GM12878 (cell line): ENCODE data around the gene DLEC1. TPM values are rescaled to one million over a fixed set of nuclear protein-coding genes. Genes with fewer than 3 reads are reported as not detected.
"Not testable (repeated sequence)": the region's sequence is repeated elsewhere in the genome, so short reads cannot be mapped to it uniquely, and the experiment has no call there.

ENCODE experiments used
- ATAC-seq: fragments of 200-7000 bp; cut with Tn5 transposase; 3 replicates; pipeline ENCODE4 v1.9.1; 2020; ENCODE audit warnings: mild to moderate bottlenecking, moderate library complexity
- BruUV-seq: library from RNA; stranded (reverse); fragments of 400-500 nt; replicated peaks from 2 replicates; lab custom pipeline; 2021; lab: Mats Ljungman, UMichigan
- CTCF ChIA-PET: fragments of 300-600 bp; sonication (Branson Sonifier 250); formaldehyde crosslinking; extraction: SDS; loops from one replicate; lab custom pipeline; 2021; ENCODE audit warnings: inconsistent platforms; lab: Yijun Ruan, JAX
- POLR2A ChIA-PET: fragments of 350-600 bp; formaldehyde crosslinking; extraction: SDS; loops from one replicate; lab custom pipeline; 2021; ENCODE audit warnings: inconsistent platforms; lab: Charles Lee
- RAD21 ChIA-PET: fragments of 300-600 bp; sonication (Branson Sonifier 250); formaldehyde crosslinking; loops from one replicate; lab custom pipeline; 2023; ENCODE audit warnings: antibody characterized with exemption; ENCODE audit not compliant: unreplicated experiment; lab: Charles Lee
- SMC1A ChIA-PET: fragments of 300-600 bp; sonication (Branson Sonifier 250); formaldehyde crosslinking; loops from one replicate; lab custom pipeline; 2023; ENCODE audit not compliant: unreplicated experiment, uncharacterized antibody; lab: Charles Lee
- DNase-seq: peaks from one replicate; pipeline ENCODE4 v3.0.0-alpha.2; 2011; ENCODE audit warnings: low read depth, low spot score
- FAIRE-seq: peaks from 3 replicates; lab custom pipeline; 2011; peaks lifted over from hg19 to GRCh38; lab: Jason Lieb, UNC
- H2AFZ ChIP-seq: 2 replicates; pipeline ENCODE4 v1.6.0; 2011; ENCODE audit warnings: low read depth, low read length, control low read depth; ENCODE audit not compliant: control insufficient read depth
- H3K27ac ChIP-seq: 2 replicates; pipeline ENCODE4 v1.5.1; 2011; ENCODE audit warnings: control low read depth; ENCODE audit not compliant: control insufficient read depth, insufficient read depth
- H3K27me3 ChIP-seq, 2 experiments: replicated peaks in 1 of 2; 2 replicates each; pipeline versions ENCODE4 v1.6.0 to v1.6.1; 2011; ENCODE audit warnings: low read length in 1 of 2; ENCODE audit not compliant: control insufficient read depth in 2 of 2, insufficient read depth in 2 of 2
- H3K36me3 ChIP-seq, 2 experiments: 2 replicates each; pipeline ENCODE4 v1.5.1; 2011; ENCODE audit warnings: low read length in 1 of 2; ENCODE audit not compliant: control insufficient read depth in 2 of 2, insufficient read depth in 2 of 2
- H3K4me1 ChIP-seq: 2 replicates; pipeline ENCODE4 v1.6.1; 2011; ENCODE audit warnings: mild to moderate bottlenecking, low read length, moderate library complexity, mixed read lengths; ENCODE audit not compliant: control insufficient read depth, insufficient read depth
- H3K4me2 ChIP-seq: 2 replicates; pipeline ENCODE4 v1.6.0; 2011; ENCODE audit warnings: control low read depth; ENCODE audit not compliant: control insufficient read depth, insufficient read depth
- H3K4me3 ChIP-seq: fragments of 200-600 bp; sonication (generic); 2 replicates; pipeline ENCODE4 v1.5.1; 2016
- H3K79me2 ChIP-seq: 2 replicates; pipeline ENCODE4 v1.6.0; 2011; ENCODE audit warnings: low read length; ENCODE audit not compliant: control insufficient read depth, insufficient read depth
- H3K9ac ChIP-seq: 2 replicates; pipeline ENCODE4 v1.8.0; 2011; ENCODE audit warnings: low read length, control low read depth, mixed read lengths; ENCODE audit not compliant: control insufficient read depth, insufficient read depth
- H3K9me3 ChIP-seq: replicated peaks from 3 replicates; pipeline ENCODE4 v1.5.1; 2011; ENCODE audit warnings: mild to moderate bottlenecking, low read length; ENCODE audit not compliant: control insufficient read depth, insufficient read depth
- H4K20me1 ChIP-seq: 2 replicates; pipeline ENCODE4 v1.6.0; 2011; ENCODE audit not compliant: control insufficient read depth, insufficient read depth
- BCL11A ChIP-seq: IDR thresholded peaks from 2 replicates; pipeline ENCODE4 v1.6.1; 2011; ENCODE audit warnings: low read depth, low read length
- CBFB ChIP-seq: IDR thresholded peaks from 2 replicates; pipeline ENCODE4 v1.6.1; 2016; ENCODE audit warnings: antibody characterized with exemption, low read depth
- IRF4 ChIP-seq: IDR thresholded peaks from 2 replicates; pipeline ENCODE4 v1.6.1; 2011; ENCODE audit warnings: low read depth, low read length
- NR2C2 ChIP-seq: IDR thresholded peaks from 2 replicates; pipeline ENCODE4 v1.6.1; 2011; ENCODE audit warnings: borderline replicate concordance, low read depth; ENCODE audit not compliant: control insufficient read depth, insufficient read length
- PAX5 ChIP-seq: IDR thresholded peaks from 2 replicates; pipeline ENCODE4 v1.6.1; 2011; ENCODE audit warnings: low read depth, low read length, borderline replicate concordance
- POLR2AphosphoS2 ChIP-seq: IDR thresholded peaks from 2 replicates; pipeline ENCODE4 v1.6.1; 2011; ENCODE audit warnings: low read depth, mild to moderate bottlenecking, low read length, improper control_type of control experiment, moderate library complexity
- RAD51 ChIP-seq: fragments of 450-650 bp; IDR thresholded peaks from 2 replicates; pipeline ENCODE4 v1.6.1; 2016; ENCODE audit warnings: moderate library complexity, mild to moderate bottlenecking, inconsistent platforms
- SP1 ChIP-seq: IDR thresholded peaks from one replicate; pipeline ENCODE4 v1.6.1; 2011; ENCODE audit warnings: low read depth, low read length
- SRF ChIP-seq, 2 experiments: IDR thresholded peaks; 2 replicates each; pipeline ENCODE4 v1.6.1; 2011; ENCODE audit warnings: low read depth in 2 of 2, low read length in 2 of 2, mild to moderate bottlenecking in 1 of 2, moderate library complexity in 1 of 2
- ZNF384 ChIP-seq: IDR thresholded peaks from 2 replicates; pipeline ENCODE4 v1.6.1; 2012; ENCODE audit warnings: low read depth, mild to moderate bottlenecking, low read length, improper control_type of control experiment, borderline replicate concordance
- WGBS: methylation state at CpG from one replicate; pipeline ENCODE4 v1.1.6; 2016; ENCODE audit warnings: low lambda C conversion rate; ENCODE audit not compliant: insufficient replicate concordance, insufficient coverage; ENCODE audit errors: missing lambda C conversion rate; 5-methylcytosine and 5-hydroxymethylcytosine counted together
- in situ Hi-C: fragments of 300-500 bp; cut with MboI; formaldehyde crosslinking; loops from 9 replicates; pipeline ENCODE4 v1.14.3; 2018; ENCODE audit warnings: mixed read lengths
- intact Hi-C: fragments of 100-400 bp; cut with micrococcal nuclease; formaldehyde crosslinking; loops from one replicate; pipeline ENCODE4 v1.14.2; 2022; ENCODE audit not compliant: unreplicated experiment
- polyA plus RNA-seq, 11 experiments: library from polyadenylated mRNA; depleted of rRNA in 4 of 11; unstranded in 6 of 11; stranded (reverse) in 5 of 11; fragments of >200 nt; fragmentation: Nextera tagmentation in 4 of 11; fragmentation: Illumina TruSeq in 1 of 11; extraction: Ambion mirVana in 4 of 11; extraction: Trizol in 1 of 11; gene quantifications; 1 replicate in 1 of 11; 2 replicates in 10 of 11; pipeline versions ENCODE4 v1.2.1 to v1.2.3, GENCODE V29; 2011 to 2016; ENCODE audit warnings: inconsistent platforms in 2 of 11, missing spikeins in 2 of 11, low read depth in 1 of 11
- total RNA-seq, 4 experiments: library from RNA; depleted of rRNA in 3 of 4; stranded (reverse); fragments of >200 nt in 3 of 4; fragmentation: Illumina TruSeq in 1 of 4; extraction: Trizol in 1 of 4; gene quantifications; 2 replicates each; pipeline versions ENCODE4 v1.2.1 to v1.2.3, GENCODE V29; 2013 to 2021
- TF ChIP-seq, protein P1 (sequence below): fragments of 150-350 bp; IDR thresholded peaks from 2 replicates; pipeline ENCODE4 v1.6.1; 2016; ENCODE audit warnings: low read depth, low read length
- TF ChIP-seq, protein P2 (sequence below): fragments of 450-650 bp; IDR thresholded peaks from 2 replicates; pipeline ENCODE4 v1.6.1; 2018; ENCODE audit warnings: borderline replicate concordance, mild to moderate bottlenecking; ENCODE audit not compliant: partially characterized antibody

The DLEC1 gene
- total and polyA plus RNA-seq, 10 of the 15 experiments (the other 5 are each of a cell fraction or from before 2014, with no cell fraction given): 0.03 to 0.29 (median 0.07) TPM; not detected in 3

DNA sequence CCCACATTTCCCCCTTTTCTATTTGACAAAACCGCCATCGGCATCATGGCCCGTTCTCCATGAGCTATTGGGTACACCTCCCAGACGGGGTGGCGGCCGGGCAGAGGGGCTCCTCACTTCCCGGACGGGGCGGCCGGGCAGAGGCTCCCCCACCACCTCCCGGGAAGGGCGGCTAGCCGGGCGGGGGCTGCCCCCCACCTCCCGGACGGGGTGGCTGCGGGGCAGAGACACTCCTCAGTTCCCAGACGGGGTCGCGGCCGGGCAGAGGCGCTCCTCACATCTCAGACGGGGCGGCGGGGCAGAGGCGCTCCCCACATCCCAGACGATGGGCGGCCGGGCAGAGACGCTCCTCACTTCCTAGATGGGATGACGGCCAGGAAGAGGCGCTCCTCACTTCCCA lies 25.4 kb downstream of the DLEC1 start:
- H2AFZ ChIP-seq, H3K36me3 ChIP-seq, H4K20me1 ChIP-seq, H3K9me3 ChIP-seq, FAIRE-seq, BruUV-seq, ATAC-seq, intact Hi-C loops, POLR2A ChIA-PET, SMC1A ChIA-PET, CTCF ChIA-PET, H3K4me2 ChIP-seq, H3K27me3 ChIP-seq, H3K9ac ChIP-seq, H3K4me1 ChIP-seq, DNase-seq, H3K79me2 ChIP-seq, in situ Hi-C loops, H3K27ac ChIP-seq, H3K4me3 ChIP-seq, RAD21 ChIA-PET: not testable (repeated sequence)
- WGBS: 84% methylated on average over 21 of the region's 32 CpGs

DNA sequence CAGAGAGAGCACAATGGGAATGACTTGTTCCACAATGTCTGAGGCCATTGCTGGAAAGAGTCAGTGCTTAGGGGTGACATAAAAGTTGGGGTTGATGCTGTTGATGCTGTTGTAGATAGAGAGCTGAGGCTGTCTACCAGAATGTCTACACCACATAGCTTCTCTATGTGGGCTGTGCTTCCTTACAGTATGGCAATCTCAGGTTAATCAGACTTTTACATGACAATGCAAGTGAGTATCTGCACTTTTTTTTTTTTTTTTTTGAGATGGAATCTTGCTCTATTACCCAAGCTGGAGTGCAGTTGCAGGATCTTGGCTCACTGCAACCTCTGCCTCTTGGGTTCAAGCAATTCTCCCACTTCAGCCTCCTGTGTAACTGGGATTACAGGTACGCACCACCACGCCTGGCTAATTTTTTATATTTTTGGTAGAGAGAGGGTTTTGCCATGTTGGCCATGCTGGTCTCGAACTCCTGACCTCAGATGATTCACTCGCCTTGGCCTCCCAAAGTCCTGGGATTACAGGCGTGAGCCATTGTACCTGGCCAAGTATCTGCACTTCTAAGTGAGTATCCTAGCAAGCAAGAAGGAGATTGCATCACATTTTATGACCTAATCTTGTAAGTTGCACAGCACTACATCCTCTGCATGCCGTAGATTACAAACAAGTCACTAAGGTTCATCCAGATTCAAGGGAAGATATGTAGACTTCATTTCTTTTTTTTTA lies 28.7 kb downstream of the DLEC1 start:
- intact Hi-C loops: no loop called here
- ChIA-PET POLR2A (no interaction called here), CTCF (no interaction called here), RAD21 (no interaction called here), SMC1A (no interaction called here)
- ATAC-seq (no peak), FAIRE-seq (no peak), DNase-seq (no peak)
- no peaks in the 10 kb centered on the region for H3K27me3 ChIP-seq
- H3K4me2 ChIP-seq: no peak overlapping the region
- H3K36me3 ChIP-seq: no peaks in the 10 kb centered on the region
- no peak overlapping the region for H2AFZ ChIP-seq
- TF ChIP-seq, protein P1, sequence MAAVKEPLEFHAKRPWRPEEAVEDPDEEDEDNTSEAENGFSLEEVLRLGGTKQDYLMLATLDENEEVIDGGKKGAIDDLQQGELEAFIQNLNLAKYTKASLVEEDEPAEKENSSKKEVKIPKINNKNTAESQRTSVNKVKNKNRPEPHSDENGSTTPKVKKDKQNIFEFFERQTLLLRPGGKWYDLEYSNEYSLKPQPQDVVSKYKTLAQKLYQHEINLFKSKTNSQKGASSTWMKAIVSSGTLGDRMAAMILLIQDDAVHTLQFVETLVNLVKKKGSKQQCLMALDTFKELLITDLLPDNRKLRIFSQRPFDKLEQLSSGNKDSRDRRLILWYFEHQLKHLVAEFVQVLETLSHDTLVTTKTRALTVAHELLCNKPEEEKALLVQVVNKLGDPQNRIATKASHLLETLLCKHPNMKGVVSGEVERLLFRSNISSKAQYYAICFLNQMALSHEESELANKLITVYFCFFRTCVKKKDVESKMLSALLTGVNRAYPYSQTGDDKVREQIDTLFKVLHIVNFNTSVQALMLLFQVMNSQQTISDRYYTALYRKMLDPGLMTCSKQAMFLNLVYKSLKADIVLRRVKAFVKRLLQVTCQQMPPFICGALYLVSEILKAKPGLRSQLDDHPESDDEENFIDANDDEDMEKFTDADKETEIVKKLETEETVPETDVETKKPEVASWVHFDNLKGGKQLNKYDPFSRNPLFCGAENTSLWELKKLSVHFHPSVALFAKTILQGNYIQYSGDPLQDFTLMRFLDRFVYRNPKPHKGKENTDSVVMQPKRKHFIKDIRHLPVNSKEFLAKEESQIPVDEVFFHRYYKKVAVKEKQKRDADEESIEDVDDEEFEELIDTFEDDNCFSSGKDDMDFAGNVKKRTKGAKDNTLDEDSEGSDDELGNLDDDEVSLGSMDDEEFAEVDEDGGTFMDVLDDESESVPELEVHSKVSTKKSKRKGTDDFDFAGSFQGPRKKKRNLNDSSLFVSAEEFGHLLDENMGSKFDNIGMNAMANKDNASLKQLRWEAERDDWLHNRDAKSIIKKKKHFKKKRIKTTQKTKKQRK: no peak
- TF ChIP-seq BCL11A (no peak), RAD51 (no peak), PAX5 (no peak), POLR2AphosphoS2 (no peak), CBFB (no peak), SRF (IDR thresholded peaks at IDR 0.05; ENCODE audit: low read depth in 2 of 2, low read length in 2 of 2) (no peak), IRF4 (no peak), NR2C2 (no peak), SP1 (no peak), ZNF384 (no peak)
- TF ChIP-seq, protein P2, sequence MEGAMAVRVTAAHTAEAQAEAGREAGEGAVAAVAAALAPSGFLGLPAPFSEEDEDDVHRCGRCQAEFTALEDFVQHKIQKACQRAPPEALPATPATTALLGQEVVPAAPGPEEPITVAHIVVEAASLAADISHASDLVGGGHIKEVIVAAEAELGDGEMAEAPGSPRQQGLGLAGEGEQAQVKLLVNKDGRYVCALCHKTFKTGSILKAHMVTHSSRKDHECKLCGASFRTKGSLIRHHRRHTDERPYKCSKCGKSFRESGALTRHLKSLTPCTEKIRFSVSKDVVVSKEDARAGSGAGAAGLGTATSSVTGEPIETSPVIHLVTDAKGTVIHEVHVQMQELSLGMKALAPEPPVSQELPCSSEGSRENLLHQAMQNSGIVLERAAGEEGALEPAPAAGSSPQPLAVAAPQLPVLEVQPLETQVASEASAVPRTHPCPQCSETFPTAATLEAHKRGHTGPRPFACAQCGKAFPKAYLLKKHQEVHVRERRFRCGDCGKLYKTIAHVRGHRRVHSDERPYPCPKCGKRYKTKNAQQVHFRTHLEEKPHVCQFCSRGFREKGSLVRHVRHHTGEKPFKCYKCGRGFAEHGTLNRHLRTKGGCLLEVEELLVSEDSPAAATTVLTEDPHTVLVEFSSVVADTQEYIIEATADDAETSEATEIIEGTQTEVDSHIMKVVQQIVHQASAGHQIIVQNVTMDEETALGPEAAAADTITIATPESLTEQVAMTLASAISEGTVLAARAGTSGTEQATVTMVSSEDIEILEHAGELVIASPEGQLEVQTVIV: no peak
- H3K79me2 ChIP-seq: no peaks in the 10 kb centered on the region
- no peak overlapping the region for H3K4me3 ChIP-seq
- BruUV-seq: no TSS peak
- no peaks in the 10 kb centered on the region for H3K4me1 ChIP-seq
- H3K27ac ChIP-seq: no peak overlapping the region
- no peaks in the 10 kb centered on the region for H3K9me3 ChIP-seq
- WGBS: 35% methylated on average over 6 of the region's 6 CpGs
- H4K20me1 ChIP-seq: no peaks in the 10 kb centered on the region
- in situ Hi-C loops: no loop called here
- H3K9ac ChIP-seq: no peak overlapping the region
